Peyer's patch (tissue), 4 donors: ENCODE data around the gene DNAJC30. TPM values are rescaled to one million over a fixed set of nuclear protein-coding genes. Genes with fewer than 3 reads are reported as not detected.
"Not testable (repeated sequence)": the region's sequence is repeated elsewhere in the genome, so short reads cannot be mapped to it uniquely, and the experiment has no call there.

ENCODE experiments used
- DNase-seq, 3 donors: peaks; one replicate each; pipeline ENCODE4 v3.0.0-alpha.2; 2017 to 2019
- H3K27ac ChIP-seq, 4 donors: fragments of 200-600 bp; sonication (generic); one replicate each; pipeline ENCODE4 v1.5.1; 2016 to 2019
- H3K27me3 ChIP-seq, 2 donors: fragments of 200-600 bp; sonication (generic); one replicate each; pipeline ENCODE4 v1.5.1; 2019
- H3K36me3 ChIP-seq, 3 donors: fragments of 200-600 bp; sonication (generic); one replicate each; pipeline ENCODE4 v1.5.1; 2016 to 2019
- H3K4me1 ChIP-seq, 4 donors: fragments of 200-600 bp; sonication (generic); one replicate each; pipeline ENCODE4 v1.5.1; 2016 to 2019
- H3K4me3 ChIP-seq, 4 donors: fragments of 200-600 bp; sonication (generic); 1 replicate in 3 of 4; 2 replicates in 1 of 4; pipeline ENCODE4 v1.5.1; 2016 to 2019; ENCODE audit warnings: mild to moderate bottlenecking in 1 of 4
- H3K9me3 ChIP-seq, 4 donors: fragments of 200-600 bp; sonication (generic); one replicate each; pipeline ENCODE4 v1.5.1; 2016 to 2019; ENCODE audit warnings: mild to moderate bottlenecking in 1 of 4
- CTCF ChIP-seq, 6 experiments: fragments of 450-650 bp in 4 of 6; fragments of 200-600 bp in 2 of 6; sonication (generic) in 1 of 6; IDR thresholded peaks; one replicate each; pipeline ENCODE4 v1.5.1; 2017 to 2019; ENCODE audit warnings: antibody characterized with exemption in 6 of 6, mild to moderate bottlenecking in 3 of 6, moderate library complexity in 1 of 6
- POLR2A ChIP-seq, 2 donors: fragments of 450-650 bp; IDR thresholded peaks; one replicate each; pipeline ENCODE4 v1.5.1; 2017; ENCODE audit warnings: antibody characterized with exemption in 2 of 2, mild to moderate bottlenecking in 2 of 2, moderate library complexity in 2 of 2
- total RNA-seq, 4 donors: library from RNA; depleted of rRNA; stranded (reverse); fragments of >200 nt; gene quantifications; one replicate each; pipeline ENCODE4 v1.1.0, GENCODE V29; 2016

Gene DNAJC30
- total RNA-seq, 4 donors from 2014 or later, result 1.7 to 8.1 (median 5.6) TPM

GRCh38 chr7:73726083-73726466, 42.8 kb upstream of the DNAJC30 start:
- no peak overlapping the region for H3K4me3 ChIP-seq
- TF ChIP-seq CTCF (IDR thresholded peaks at IDR 0.05), result no peak
- TF ChIP-seq POLR2A (IDR thresholded peaks at IDR 0.05), result no peak

GRCh38 chr7:73723813-73724212, 40.6 kb upstream of the DNAJC30 start:
- no peak for TF ChIP-seq POLR2A (IDR thresholded peaks at IDR 0.05)
- TF ChIP-seq CTCF (IDR thresholded peaks at IDR 0.05), result no peak
- no peak for DNase-seq
- Histone ChIP-seq H3K4me1 (peaks cover 0 to 7% (median 3%) of the 10 kb centered on the region in 4 donors), H3K36me3 (no peaks in the 10 kb centered on the region), H3K27ac (no peak overlapping the region), H3K27me3 (no peaks in the 10 kb centered on the region), H3K9me3 (no peaks in the 10 kb centered on the region), H3K4me3 (no peak overlapping the region)

More at GRCh38 chr7:73726083-73726466, 42.8 kb upstream of the DNAJC30 start:
- H3K4me1 ChIP-seq, result no peaks in the 10 kb centered on the region
- DNase-seq, result no peak
- no peak overlapping the region for H3K27ac ChIP-seq
- H3K36me3 ChIP-seq, result no peaks in the 10 kb centered on the region
- H3K9me3 ChIP-seq, result no peaks in the 10 kb centered on the region
- H3K27me3 ChIP-seq, result no peaks in the 10 kb centered on the region

- Histone ChIP-seq H3K9me3 (no peaks in the 10 kb centered on the region), H3K36me3 (no peaks in the 10 kb centered on the region)
- TF ChIP-seq CTCF (IDR thresholded peaks at IDR 0.05) (no peak), POLR2A (IDR thresholded peaks at IDR 0.05) (no peak)
Observed at GRCh38 chr7:73722785-73723184, 39.5 kb upstream of the DNAJC30 start.

GRCh38 chr7:73722182-73722581, 38.9 kb upstream of the DNAJC30 start:
- DNase-seq, H3K4me3 ChIP-seq, H3K36me3 ChIP-seq, H3K27ac ChIP-seq, H3K9me3 ChIP-seq, H3K27me3 ChIP-seq: not testable (repeated sequence)
- H3K4me1 ChIP-seq, result peaks cover 0 to 24% (median 13%) of the 10 kb centered on the region in 4 donors

More at GRCh38 chr7:73722785-73723184, 39.5 kb upstream of the DNAJC30 start:
- Histone ChIP-seq H3K4me1 (peaks cover 0 to 18% (median 11%) of the 10 kb centered on the region in 4 donors), H3K27ac (no peak overlapping the region), H3K27me3 (no peaks in the 10 kb centered on the region), H3K4me3 (no peak overlapping the region)
- no peak for DNase-seq

- no peaks in the 10 kb centered on the region for H3K36me3 ChIP-seq
- H3K9me3 ChIP-seq, result no peaks in the 10 kb centered on the region
- no peak overlapping the region for H3K4me3 ChIP-seq
- H3K27ac ChIP-seq, result no peak overlapping the region
- no peaks in the 10 kb centered on the region for H3K27me3 ChIP-seq
- peaks cover 0 to 32% (median 13%) of the 10 kb centered on the region in 4 donors for H3K4me1 ChIP-seq
- TF ChIP-seq POLR2A (IDR thresholded peaks at IDR 0.05) (no peak), CTCF (IDR thresholded peaks at IDR 0.05) (no peak)
- no peak for DNase-seq
Observed at GRCh38 chr7:73721377-73721817, 38.1 kb upstream of the DNAJC30 start.

GRCh38 chr7:73720443-73720842, 37.2 kb upstream of the DNAJC30 start:
- H3K27me3 ChIP-seq, H3K4me3 ChIP-seq, H3K9me3 ChIP-seq, H3K36me3 ChIP-seq, H3K27ac ChIP-seq, DNase-seq: not testable (repeated sequence)
- H3K4me1 ChIP-seq, result peaks cover 0 to 40% (median 13%) of the 10 kb centered on the region in 4 donors

GRCh38 chr7:73719806-73720169, 36.5 kb upstream of the DNAJC30 start:
- Histone ChIP-seq H3K27ac (peak overlapping the region in 1 of 4 donors; percentile 30), H3K4me1 (peaks cover 0 to 43% (median 13%) of the 10 kb centered on the region in 4 donors)

More at GRCh38 chr7:73719806-73720169, 36.5 kb upstream of the DNAJC30 start:
- Histone ChIP-seq H3K9me3 (no peaks in the 10 kb centered on the region), H3K27me3 (no peaks in the 10 kb centered on the region), H3K36me3 (no peaks in the 10 kb centered on the region), H3K4me3 (peak overlapping the region; percentile 13 to 92 (median 72))
- no peak for DNase-seq
- TF ChIP-seq POLR2A (IDR thresholded peaks at IDR 0.05), result no peak
- no peak for TF ChIP-seq CTCF (IDR thresholded peaks at IDR 0.05)
